Gastroesophageal sphincter (tissue), 3 donors: ENCODE results near the gene U2SURP.

ENCODE experiments used
- CTCF ChIP-seq, 4 experiments: fragments of 200-600 bp in 2 of 4; fragments of 450-650 bp in 2 of 4; sonication (generic) in 1 of 4; IDR thresholded peaks; one replicate each; pipeline ENCODE4 v1.5.1; 2017 to 2019; ENCODE audit warnings: antibody characterized with exemption in 4 of 4, mild to moderate bottlenecking in 2 of 4, moderate library complexity in 2 of 4
- EP300 ChIP-seq: sonication (generic); formaldehyde crosslinking; IDR thresholded peaks from one replicate; pipeline ENCODE4 v1.6.1; 2017; ENCODE audit warnings: antibody characterized with exemption, mild to moderate bottlenecking

GRCh38 chr3:142961539-142961938 is 39.8 kb upstream of the U2SURP start:
- TF ChIP-seq CTCF (IDR thresholded peaks at IDR 0.05) (no peak), EP300 (no peak)
